HCT116 (cell line): ENCODE measurements around the gene ING3. TPM values are rescaled to one million over a fixed set of nuclear protein-coding genes. Genes with fewer than 3 reads are reported as not detected.

ENCODE experiments used
- ATAC-seq: fragments of 200-7000 bp; cut with Tn5 transposase; 2 replicates; pipeline ENCODE4 v1.9.1; 2020; ENCODE audit warnings: mild to moderate bottlenecking, moderate library complexity
- BruUV-seq: library from RNA; stranded (reverse); fragments of 400-500 nt; replicated peaks from 2 replicates; lab custom pipeline; 2021; lab: Mats Ljungman, UMichigan
- CTCF ChIA-PET: fragments of 300-600 bp; sonication (Branson Sonifier 250); formaldehyde crosslinking; loops from one replicate; lab custom pipeline; 2021; ENCODE audit warnings: antibody characterized with exemption; lab: Charles Lee
- POLR2A ChIA-PET: fragments of 300-600, 350-600 bp; sonication (Branson Sonifier 250); formaldehyde crosslinking; loops from one replicate; lab custom pipeline; 2021; ENCODE audit warnings: antibody characterized with exemption; lab: Charles Lee
- RAD21 ChIA-PET, 2 experiments: fragments of 300-600 bp; sonication (Branson Sonifier 250); formaldehyde crosslinking; loops; one replicate each; lab custom pipeline; 2023; ENCODE audit warnings: low total read pairs in 2 of 2; ENCODE audit not compliant: uncharacterized antibody in 2 of 2, unreplicated experiment in 2 of 2, low non-redundant PET in 1 of 2; lab: Charles Lee
- DNase-seq: peaks from one replicate; pipeline ENCODE4 v3.0.0-alpha.2; 2010; ENCODE audit warnings: low read depth, low spot score
- H2AFZ ChIP-seq: fragments of 200-600 bp; shearing (Covaris generic), sonication (generic); 2 replicates; pipeline ENCODE4 v1.6.1; 2017; ENCODE audit warnings: low read depth, mixed run types, mixed read lengths, antibody characterized with exemption, low read length; ENCODE audit not compliant: poor library complexity, severe bottlenecking
- H3K27ac ChIP-seq: 2 replicates; pipeline ENCODE4 v1.5.1; 2012; ENCODE audit warnings: low read depth, low read length
- H3K27me3 ChIP-seq: fragments of 200-600 bp; sonication (generic); 2 replicates; pipeline ENCODE4 v1.6.1; 2016; ENCODE audit warnings: mixed run types, low read length, mixed read lengths; ENCODE audit not compliant: insufficient read depth
- H3K36me3 ChIP-seq, 2 experiments: fragments of 200-500 bp in 1 of 2; fragments of 200-600 bp in 1 of 2; sonication (Bioruptor generic) in 1 of 2; sonication (generic) in 1 of 2; 2 replicates each; pipeline versions ENCODE4 v1.5.1 to v1.6.1; 2014 to 2016; ENCODE audit warnings: low read length in 2 of 2, inconsistent platforms in 1 of 2, mixed read lengths in 1 of 2, mixed run types in 1 of 2; ENCODE audit not compliant: insufficient read depth in 2 of 2, control insufficient read depth in 1 of 2
- H3K4me1 ChIP-seq, 2 experiments: fragments of 200-600 bp in 1 of 2; sonication (generic) in 1 of 2; 2 replicates each; pipeline versions ENCODE4 v1.5.1 to v1.6.1; 2012 to 2017; ENCODE audit warnings: low read length in 2 of 2, inconsistent platforms in 1 of 2, mild to moderate bottlenecking in 1 of 2, mixed read lengths in 1 of 2, mixed run types in 1 of 2, moderate library complexity in 1 of 2; ENCODE audit not compliant: insufficient read depth in 2 of 2, control insufficient read depth in 1 of 2
- H3K4me2 ChIP-seq: fragments of 200-600 bp; sonication (generic); 2 replicates; pipeline ENCODE4 v1.6.1; 2017; ENCODE audit warnings: mixed run types, low read length, mixed read lengths
- H3K4me3 ChIP-seq, 2 experiments: fragments of 200-600 bp in 1 of 2; sonication (generic) in 1 of 2; replicated peaks in 1 of 2; 2 replicates each; pipeline ENCODE4 v1.5.1; 2011 to 2016; ENCODE audit warnings: low read length in 2 of 2, control low read depth in 1 of 2, low read depth in 1 of 2, mild to moderate bottlenecking in 1 of 2, mixed read lengths in 1 of 2, mixed run types in 1 of 2
- H3K79me2 ChIP-seq: fragments of 200-600 bp; sonication (generic); 2 replicates; pipeline ENCODE4 v1.6.1; 2017; ENCODE audit warnings: mild to moderate bottlenecking, mixed run types, low read length, moderate library complexity, mixed read lengths; ENCODE audit not compliant: insufficient read depth
- H3K9ac ChIP-seq: fragments of 200-600 bp; sonication (generic); 2 replicates; pipeline ENCODE4 v1.6.1; 2016; ENCODE audit warnings: low read length, mixed read lengths
- H3K9me2 ChIP-seq: fragments of 200-600 bp; sonication (generic), shearing (Covaris generic); 2 replicates; pipeline ENCODE4 v1.6.1; 2017; ENCODE audit warnings: mixed run types, mild to moderate bottlenecking, moderate library complexity; ENCODE audit not compliant: insufficient read depth
- H3K9me3 ChIP-seq, 2 experiments: fragments of 200-500 bp in 1 of 2; fragments of 200-600 bp in 1 of 2; sonication (Bioruptor generic) in 1 of 2; sonication (generic) in 1 of 2; 2 replicates each; pipeline ENCODE4 v1.6.1; 2014 to 2017; ENCODE audit warnings: low read length in 2 of 2, mixed read lengths in 2 of 2, inconsistent platforms in 1 of 2, low read depth in 1 of 2, mild to moderate bottlenecking in 1 of 2, mixed run types in 1 of 2, moderate library complexity in 1 of 2; ENCODE audit not compliant: control insufficient read depth in 1 of 2, insufficient read depth in 1 of 2
- H4K20me1 ChIP-seq: fragments of 200-600 bp; sonication (generic), shearing (Covaris generic); 2 replicates; pipeline ENCODE4 v1.6.1; 2017; ENCODE audit warnings: mixed run types, mild to moderate bottlenecking, moderate library complexity; ENCODE audit not compliant: insufficient read depth
- CBX3 ChIP-seq: IDR thresholded peaks from 2 replicates; pipeline ENCODE4 v1.6.1; 2012; ENCODE audit warnings: low read depth
- EZH2 ChIP-seq: fragments of 200-600 bp; sonication (generic); IDR thresholded peaks from 2 replicates; pipeline ENCODE4 v1.6.1; 2017; ENCODE audit warnings: antibody characterized with exemption, mixed run types
- MAX ChIP-seq: IDR thresholded peaks from 2 replicates; pipeline ENCODE4 v1.6.1; 2012
- POLR2A ChIP-seq: IDR thresholded peaks from 2 replicates; pipeline ENCODE4 v1.7.0; 2011; ENCODE audit warnings: borderline replicate concordance; ENCODE audit not compliant: insufficient read depth, insufficient read length; ENCODE audit errors: extremely low read depth
- POLR2AphosphoS5 ChIP-seq: IDR thresholded peaks from 2 replicates; pipeline ENCODE4 v1.6.1; 2011; ENCODE audit warnings: mild to moderate bottlenecking, low read depth, low read length, moderate library complexity
- RAD21 ChIP-seq: IDR thresholded peaks from 2 replicates; pipeline ENCODE4 v1.6.1; 2012; ENCODE audit warnings: low read depth, mild to moderate bottlenecking
- SP1 ChIP-seq: IDR thresholded peaks from 2 replicates; pipeline ENCODE4 v1.6.1; 2012; ENCODE audit warnings: low read depth
- ZBTB33 ChIP-seq: IDR thresholded peaks from 2 replicates; pipeline ENCODE4 v1.6.1; 2011; ENCODE audit warnings: mild to moderate bottlenecking, low read length, moderate library complexity; ENCODE audit not compliant: insufficient replicate concordance; ENCODE audit errors: extremely low read depth
- intact Hi-C: fragments of 100-400 bp; cut with micrococcal nuclease; formaldehyde crosslinking; loops from 2 replicates; pipeline ENCODE4 v1.10.0; 2022
- total RNA-seq: library from RNA; stranded (reverse); gene quantifications from one replicate; pipeline ENCODE4 v1.2.1, GENCODE V29; 2021; ENCODE audit not compliant: unreplicated experiment

The ING3 gene
- total RNA-seq, 1 experiment from 2014 or later: 16.2 TPM

- Histone ChIP-seq H3K9me2 (no peaks in the 10 kb centered on the region), H3K4me2 (no peak overlapping the region), H3K27me3 (no peaks in the 10 kb centered on the region), H3K4me3 (no peak overlapping the region), H3K4me1 (peaks cover 0 to 11% of the 10 kb centered on the region in 2 experiments; a peak in 1 of 4 replicates), H3K27ac (no peak overlapping the region), H3K9me3 (no peaks in the 10 kb centered on the region), H3K36me3 (no peaks in the 10 kb centered on the region), H4K20me1 (no peaks in the 10 kb centered on the region), H2AFZ (no peak overlapping the region), H3K79me2 (no peaks in the 10 kb centered on the region), H3K9ac (no peak overlapping the region)
- no TSS peak for BruUV-seq
- ATAC-seq (no peak), DNase-seq (no peak)
- TF ChIP-seq ZBTB33: no peak
- no peak for TF ChIP-seq SP1
- no peak for TF ChIP-seq MAX
- no peak for TF ChIP-seq EZH2
- no peak for TF ChIP-seq POLR2A
- no peak for TF ChIP-seq RAD21
- no peak for TF ChIP-seq CBX3
- no peak for TF ChIP-seq POLR2AphosphoS5
- ChIA-PET CTCF (no interaction called here), POLR2A (no interaction called here), RAD21 (no interaction called here)
- intact Hi-C loops: no loop called here
Observed at GRCh38 chr7:120992965-120993494, 42.5 kb downstream of the ING3 start.
